ENCODE results near the gene DIPK1B.

GRCh38 chr9:136757751-136758140, 45.4 kb downstream of the DIPK1B start:
- no peak for TF ChIP-seq ZNF274 (IDR thresholded peaks at IDR 0.05; ENCODE audit: low read depth, low read length)
- no peak for TF ChIP-seq SUZ12 (IDR thresholded peaks at IDR 0.05; ENCODE audit: extremely low read depth, insufficient read depth, insufficient read length)
